Smooth muscle cell (in vitro differentiated cells): Measurements from ENCODE around the gene ZNF446. TPM values are rescaled to one million over a fixed set of nuclear protein-coding genes. Genes with fewer than 3 reads are reported as not detected.

Experiments used
- DNase-seq: peaks from one replicate; lab custom pipeline; 2025; ENCODE audit not compliant: unreplicated experiment; lab: John Stamatoyannopoulos, UW
- H2AFZ ChIP-seq: fragments of 200-600 bp; sonication (generic); 2 replicates; pipeline ENCODE4 v1.6.0; 2016; ENCODE audit warnings: antibody characterized with exemption, low read depth, mild to moderate bottlenecking
- H3F3A ChIP-seq: fragments of 200-600 bp; sonication (generic); 2 replicates; pipeline ENCODE4 v1.6.0; 2017; ENCODE audit warnings: antibody characterized with exemption, low read depth
- H3K27ac ChIP-seq: fragments of 200-600 bp; sonication (generic); 2 replicates; pipeline ENCODE4 v1.5.1; 2016; ENCODE audit warnings: low read depth, mild to moderate bottlenecking
- H3K27me3 ChIP-seq: fragments of 200-600 bp; sonication (generic); 2 replicates; pipeline ENCODE4 v1.6.1; 2016; ENCODE audit warnings: low read depth, mild to moderate bottlenecking
- H3K36me3 ChIP-seq: fragments of 200-600 bp; sonication (generic); 2 replicates; pipeline ENCODE4 v1.5.1; 2016; ENCODE audit warnings: low read depth
- H3K4me1 ChIP-seq: fragments of 200-600 bp; sonication (generic); 2 replicates; pipeline ENCODE4 v1.5.1; 2016; ENCODE audit warnings: low read depth
- H3K4me2 ChIP-seq: fragments of 200-600 bp; sonication (generic); 2 replicates; pipeline ENCODE4 v1.6.0; 2016; ENCODE audit warnings: mild to moderate bottlenecking
- H3K4me3 ChIP-seq: fragments of 200-600 bp; sonication (generic); 2 replicates; pipeline ENCODE4 v1.5.1; 2016; ENCODE audit warnings: mild to moderate bottlenecking
- H3K79me2 ChIP-seq: fragments of 200-600 bp; sonication (generic); 2 replicates; pipeline ENCODE4 v1.6.0; 2016; ENCODE audit warnings: low read depth, mild to moderate bottlenecking
- H3K9ac ChIP-seq: fragments of 200-600 bp; sonication (generic); 2 replicates; pipeline ENCODE4 v1.6.0; 2016; ENCODE audit warnings: low read depth
- H3K9me3 ChIP-seq: fragments of 200-600 bp; sonication (generic); replicated peaks from 2 replicates; pipeline ENCODE4 v1.5.1; 2016; ENCODE audit warnings: low read depth
- H4K20me1 ChIP-seq: fragments of 200-600 bp; sonication (generic); 2 replicates; pipeline ENCODE4 v1.6.0; 2016; ENCODE audit warnings: low read depth
- CTCF ChIP-seq: fragments of 200-600 bp; sonication (generic); IDR thresholded peaks from 2 replicates; pipeline ENCODE4 v1.5.1; 2017; ENCODE audit warnings: borderline replicate concordance, mild to moderate bottlenecking, antibody characterized with exemption; ENCODE audit not compliant: insufficient read depth, poor library complexity, severe bottlenecking
- WGBS: methylation state at CpG from one replicate; pipeline ENCODE4 v1.1.7; 2016; ENCODE audit warnings: low lambda C conversion rate; 5-methylcytosine and 5-hydroxymethylcytosine counted together
- polyA plus RNA-seq: library from polyadenylated mRNA; unstranded; fragments of >200 nt; fragmentation: Nextera tagmentation; extraction: Ambion mirVana; gene quantifications from 2 replicates; pipeline ENCODE4 v1.2.1, GENCODE V29; 2016
- total RNA-seq: library from RNA; depleted of rRNA; stranded (reverse); fragments of >200 nt; gene quantifications from 2 replicates; pipeline ENCODE4 v1.2.3, GENCODE V29; 2014

Gene ZNF446
- total and polyA plus RNA-seq, 2 experiments from 2014 or later, result 9.0 to 9.5 TPM

DNA sequence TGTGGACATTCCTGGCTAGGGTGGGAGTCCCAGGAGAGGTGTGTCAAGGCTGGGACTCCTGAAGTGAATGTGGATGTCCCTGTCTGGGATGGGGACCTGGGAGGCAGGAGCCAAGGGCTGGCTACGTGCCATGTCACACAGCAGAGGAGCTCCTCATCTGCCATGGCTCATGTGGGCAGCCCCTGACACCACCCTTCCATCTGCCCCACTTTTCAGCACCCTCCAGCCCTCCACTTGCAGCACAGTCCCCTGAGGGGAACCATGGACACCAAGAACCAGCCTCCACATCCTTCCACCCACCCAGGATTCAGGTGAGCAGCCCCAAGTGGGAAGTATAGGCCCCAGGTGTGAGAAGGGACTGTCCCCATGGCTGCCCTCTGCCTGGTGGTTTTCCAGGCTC lies 1.7 kb downstream of the ZNF446 start:
- no peak overlapping the region for H2AFZ ChIP-seq
- 100% methylated on average over 1 of the region's 1 CpG for WGBS
- peaks cover 16% of the 10 kb centered on the region for H3K4me1 ChIP-seq
- peaks cover 6% of the 10 kb centered on the region for H3F3A ChIP-seq
- H3K9me3 ChIP-seq, result no peaks in the 10 kb centered on the region
- no peak overlapping the region for H3K27ac ChIP-seq
- H3K4me3 ChIP-seq, result no peak overlapping the region
- H3K36me3 ChIP-seq, result no peaks in the 10 kb centered on the region
- no peaks in the 10 kb centered on the region for H3K79me2 ChIP-seq
- H4K20me1 ChIP-seq, result peaks cover 7% of the 10 kb centered on the region
- H3K9ac ChIP-seq, result no peak overlapping the region
- DNase-seq, result no peak
- no peak overlapping the region for H3K4me2 ChIP-seq
- H3K27me3 ChIP-seq, result no peaks in the 10 kb centered on the region
- TF ChIP-seq CTCF, result no peak

GRCh38 chr19:58479303-58479702 lies 3.2 kb downstream of the ZNF446 start:
- Histone ChIP-seq H3K4me1 (peaks cover 16% of the 10 kb centered on the region), H4K20me1 (peaks cover 1% of the 10 kb centered on the region), H2AFZ (no peak overlapping the region), H3K27ac (no peak overlapping the region), H3F3A (peaks cover 6% of the 10 kb centered on the region), H3K9ac (no peak overlapping the region), H3K27me3 (no peaks in the 10 kb centered on the region), H3K9me3 (no peaks in the 10 kb centered on the region), H3K79me2 (no peaks in the 10 kb centered on the region), H3K36me3 (no peaks in the 10 kb centered on the region), H3K4me2 (no peak overlapping the region), H3K4me3 (no peak overlapping the region)
- no peak for DNase-seq
- TF ChIP-seq CTCF, result no peak
- WGBS, result 96% methylated on average over 7 of the region's 7 CpGs

GRCh38 chr19:58479736-58480480 lies 3.8 kb downstream of the ZNF446 start:
- Histone ChIP-seq H3K4me1 (peaks cover 13% of the 10 kb centered on the region), H3K36me3 (no peaks in the 10 kb centered on the region), H3K9ac (no peak overlapping the region), H3K27me3 (no peaks in the 10 kb centered on the region), H3K4me3 (no peak overlapping the region), H2AFZ (no peak overlapping the region), H3K27ac (no peak overlapping the region), H3K9me3 (no peaks in the 10 kb centered on the region), H3K79me2 (no peaks in the 10 kb centered on the region), H4K20me1 (no peaks in the 10 kb centered on the region), H3K4me2 (no peak overlapping the region), H3F3A (peaks cover 4% of the 10 kb centered on the region)
- WGBS, result 96% methylated on average over 27 of the region's 28 CpGs
- no peak for TF ChIP-seq CTCF
- no peak for DNase-seq

- Histone ChIP-seq H3F3A (no peaks in the 10 kb centered on the region), H3K4me1 (peaks cover 8% of the 10 kb centered on the region), H3K9me3 (no peaks in the 10 kb centered on the region), H3K27me3 (no peaks in the 10 kb centered on the region), H3K36me3 (no peaks in the 10 kb centered on the region), H3K4me3 (no peak overlapping the region), H3K79me2 (no peaks in the 10 kb centered on the region), H3K4me2 (no peak overlapping the region), H3K9ac (no peak overlapping the region), H4K20me1 (no peaks in the 10 kb centered on the region), H3K27ac (no peak overlapping the region), H2AFZ (no peak overlapping the region)
- no peak for DNase-seq
- WGBS, result 95% methylated on average over 20 of the region's 20 CpGs
- TF ChIP-seq CTCF, result no peak
Observed at GRCh38 chr19:58480481-58480830, 4.3 kb downstream of the ZNF446 start.
